ENCODE results near the gene MEX3D.

DNA sequence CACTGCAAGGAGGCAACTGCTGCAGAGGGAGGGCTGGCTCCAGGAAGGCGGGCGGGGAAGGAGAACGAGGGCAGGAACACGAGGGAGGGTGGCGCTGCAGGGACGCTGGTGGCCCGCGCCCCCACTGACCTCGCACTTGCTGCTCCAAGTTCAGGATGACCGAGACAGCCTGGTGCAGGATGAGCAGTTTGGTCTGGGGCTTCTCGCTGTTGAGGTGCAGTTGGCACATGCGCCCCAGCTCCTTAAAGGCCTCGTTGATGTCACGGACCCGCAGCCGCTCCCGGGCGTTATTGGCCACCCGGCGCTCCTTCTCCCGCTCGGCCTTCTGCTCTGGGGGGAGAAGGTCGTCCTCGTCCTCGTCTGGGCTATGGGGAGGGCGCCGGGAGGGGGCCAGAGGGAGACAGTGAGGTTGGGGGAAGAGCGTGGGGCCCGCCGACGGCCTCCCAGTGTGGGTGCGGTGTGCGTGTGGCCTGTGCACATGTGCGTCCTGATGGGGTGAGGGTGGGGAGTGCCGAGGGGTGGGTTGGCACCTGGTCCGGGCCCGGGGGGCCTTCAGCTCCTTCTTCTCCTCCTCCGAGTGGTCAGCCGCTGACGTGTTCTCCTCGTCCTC lies 47.1 kb upstream of the MEX3D start:
- TF ChIP-seq, protein P1, sequence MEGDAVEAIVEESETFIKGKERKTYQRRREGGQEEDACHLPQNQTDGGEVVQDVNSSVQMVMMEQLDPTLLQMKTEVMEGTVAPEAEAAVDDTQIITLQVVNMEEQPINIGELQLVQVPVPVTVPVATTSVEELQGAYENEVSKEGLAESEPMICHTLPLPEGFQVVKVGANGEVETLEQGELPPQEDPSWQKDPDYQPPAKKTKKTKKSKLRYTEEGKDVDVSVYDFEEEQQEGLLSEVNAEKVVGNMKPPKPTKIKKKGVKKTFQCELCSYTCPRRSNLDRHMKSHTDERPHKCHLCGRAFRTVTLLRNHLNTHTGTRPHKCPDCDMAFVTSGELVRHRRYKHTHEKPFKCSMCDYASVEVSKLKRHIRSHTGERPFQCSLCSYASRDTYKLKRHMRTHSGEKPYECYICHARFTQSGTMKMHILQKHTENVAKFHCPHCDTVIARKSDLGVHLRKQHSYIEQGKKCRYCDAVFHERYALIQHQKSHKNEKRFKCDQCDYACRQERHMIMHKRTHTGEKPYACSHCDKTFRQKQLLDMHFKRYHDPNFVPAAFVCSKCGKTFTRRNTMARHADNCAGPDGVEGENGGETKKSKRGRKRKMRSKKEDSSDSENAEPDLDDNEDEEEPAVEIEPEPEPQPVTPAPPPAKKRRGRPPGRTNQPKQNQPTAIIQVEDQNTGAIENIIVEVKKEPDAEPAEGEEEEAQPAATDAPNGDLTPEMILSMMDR (conservative IDR thresholded peaks at IDR 0.05; ENCODE audit: low read length) = no peak
- TF ChIP-seq EZH2phosphoT487 (IDR thresholded peaks at IDR 0.05; ENCODE audit: borderline replicate concordance) = no peak

Data from Loucy (cell line).